GM18502 (cell line): ENCODE data around the gene BCL6B.
"Not testable (repeated sequence)": the region's sequence is repeated elsewhere in the genome, so short reads cannot be mapped to it uniquely, and the experiment has no call there.

ENCODE experiments used
- ATAC-seq: cut with Tn5 transposase; IDR thresholded peaks from one replicate; pipeline ENCODE4 v1.9.1; 2021; ENCODE audit warnings: mild to moderate bottlenecking; ENCODE audit not compliant: unreplicated experiment, poor library complexity

BCL6B gene

GRCh38 chr17:7048968-7049367, 26.1 kb downstream of the BCL6B start:
- no peak for ATAC-seq

DNA sequence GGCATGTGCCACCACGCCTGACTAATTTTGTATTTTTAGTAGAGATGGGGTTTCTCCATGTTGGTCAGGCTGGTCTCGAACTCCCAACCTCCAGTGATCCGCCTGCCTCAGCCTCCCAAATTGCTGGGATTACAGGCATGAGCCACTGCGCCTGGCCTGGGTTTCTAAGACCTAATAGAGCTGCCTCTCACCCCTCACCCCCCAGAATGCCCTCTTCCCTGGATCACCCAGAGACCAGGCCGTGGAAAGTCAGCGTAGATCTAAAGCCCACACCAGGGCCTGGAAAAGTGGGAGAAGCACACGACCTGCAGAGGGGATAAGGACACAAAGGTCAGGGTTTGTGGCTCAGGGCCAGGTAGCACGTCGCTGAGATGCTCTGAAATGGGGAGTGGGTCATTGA, 27.7 kb downstream of the BCL6B start:
- not testable (repeated sequence) for ATAC-seq

GRCh38 chr17:7056386-7056785, 33.5 kb downstream of the BCL6B start:
- no peak for ATAC-seq

GRCh38 chr17:7058831-7059447, 36.1 kb downstream of the BCL6B start:
- no peak for ATAC-seq

DNA sequence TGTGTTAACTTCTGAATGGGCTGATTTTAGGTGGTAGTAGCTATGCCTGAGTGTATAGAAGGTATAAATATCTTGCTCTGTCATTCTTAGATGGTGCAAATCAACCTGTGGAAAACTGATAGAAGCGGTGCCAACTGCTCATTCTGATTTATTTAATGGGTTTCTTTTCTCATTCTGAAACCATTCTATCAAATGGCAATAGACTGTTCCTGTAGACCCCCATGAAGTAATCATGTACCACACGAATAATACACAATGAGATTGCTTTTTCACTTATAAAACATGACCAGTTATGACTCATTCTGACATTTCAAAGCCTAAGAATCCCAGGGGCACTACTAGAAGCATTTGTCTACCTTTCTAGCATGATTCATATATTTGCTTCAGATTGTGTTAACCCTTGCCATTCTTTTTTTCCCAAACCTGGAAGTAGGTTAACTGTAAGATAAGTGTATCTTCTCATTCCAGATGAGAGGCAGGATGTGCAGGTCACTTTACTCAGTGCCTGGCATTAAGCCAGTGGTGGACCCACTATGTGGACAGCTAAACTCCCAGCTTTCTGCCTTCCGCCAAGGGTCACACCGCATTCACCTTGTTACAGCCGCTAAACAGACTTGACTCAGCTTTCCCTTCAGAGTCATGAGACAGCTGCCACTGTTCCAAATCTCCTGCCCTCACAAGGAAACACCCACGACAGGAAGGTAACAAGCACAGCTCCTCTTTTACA, 37.5 kb downstream of the BCL6B start:
- ATAC-seq: no peak

GRCh38 chr17:7063518-7064094, 40.8 kb downstream of the BCL6B start:
- no peak for ATAC-seq

DNA sequence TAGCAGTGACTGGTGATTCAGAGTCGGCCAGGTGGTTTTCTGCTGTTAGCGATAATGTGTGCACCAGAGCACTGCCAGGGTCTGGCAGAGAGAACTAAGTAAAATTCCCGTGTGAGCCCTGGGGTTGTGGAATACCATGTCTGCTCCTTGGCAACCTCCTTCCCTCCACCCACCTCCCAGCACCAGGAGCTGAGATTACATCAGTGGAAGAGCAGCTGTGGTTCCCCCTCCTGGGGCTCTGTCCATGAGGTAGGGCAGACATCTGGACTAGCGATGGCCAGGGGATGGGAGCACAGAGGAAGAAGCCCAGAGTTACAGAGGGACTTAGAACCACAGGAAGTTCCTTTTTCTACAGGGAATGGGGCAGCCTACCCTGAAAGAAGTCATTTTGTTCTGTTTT, 41.4 kb downstream of the BCL6B start:
- ATAC-seq: no peak

DNA sequence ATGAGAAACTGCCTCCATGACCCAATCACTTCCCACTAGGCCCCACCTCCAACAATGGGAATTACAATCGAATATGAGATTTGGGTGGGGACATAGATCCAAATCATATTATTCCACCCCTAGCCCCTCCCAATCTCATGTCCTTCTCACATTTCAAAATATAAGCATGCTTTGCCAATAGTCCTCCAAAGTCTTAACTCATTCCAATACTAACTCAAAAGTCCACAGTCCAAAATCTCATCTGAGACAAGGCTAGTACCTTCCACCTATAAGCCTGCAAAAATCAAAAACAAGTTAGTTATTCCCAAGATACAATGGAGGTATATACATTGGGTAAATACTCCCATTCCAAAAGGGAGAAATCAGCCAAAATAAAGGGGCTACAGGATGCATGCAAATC, 44.3 kb downstream of the BCL6B start:
- no peak for ATAC-seq

DNA sequence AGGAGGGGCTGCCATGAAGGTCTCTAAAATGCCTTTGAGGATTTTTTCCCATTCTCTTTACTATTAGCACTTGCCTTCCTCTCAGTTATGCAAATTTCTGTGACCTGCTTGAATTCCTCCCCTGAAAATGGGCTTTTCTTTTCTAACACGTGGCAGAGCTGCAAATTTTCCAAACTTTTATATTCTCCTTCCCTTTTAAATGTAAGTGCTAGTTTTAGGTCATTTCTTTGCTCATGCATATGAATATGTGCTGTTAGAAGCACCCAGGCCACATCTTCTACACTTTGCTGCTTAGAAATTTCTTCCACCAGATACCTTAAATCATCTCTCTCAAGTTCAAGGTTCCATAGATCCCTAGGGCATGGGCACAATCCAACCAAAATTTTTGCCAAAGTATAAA, 45.4 kb downstream of the BCL6B start:
- ATAC-seq: no peak

DNA sequence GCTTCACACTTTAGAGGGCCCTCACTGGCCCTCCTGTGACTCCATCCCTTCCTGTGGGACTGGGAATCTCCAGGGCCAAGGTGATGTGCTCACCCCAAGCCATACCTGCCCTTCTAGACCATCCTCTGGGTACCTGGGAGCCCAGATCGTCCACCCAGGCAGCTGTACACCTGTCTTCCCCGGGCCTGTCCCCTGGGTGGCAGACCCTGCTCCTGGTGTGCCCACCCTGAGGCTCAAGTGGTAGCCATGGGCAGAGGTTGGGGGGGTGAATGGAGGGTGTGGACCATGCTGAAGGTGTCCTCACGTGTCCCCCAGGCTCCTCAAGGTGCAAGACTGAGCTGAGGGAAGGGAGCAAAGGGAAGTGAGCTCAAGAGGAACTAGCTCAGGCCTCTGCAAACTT, 47.9 kb downstream of the BCL6B start:
- no peak for ATAC-seq

DNA sequence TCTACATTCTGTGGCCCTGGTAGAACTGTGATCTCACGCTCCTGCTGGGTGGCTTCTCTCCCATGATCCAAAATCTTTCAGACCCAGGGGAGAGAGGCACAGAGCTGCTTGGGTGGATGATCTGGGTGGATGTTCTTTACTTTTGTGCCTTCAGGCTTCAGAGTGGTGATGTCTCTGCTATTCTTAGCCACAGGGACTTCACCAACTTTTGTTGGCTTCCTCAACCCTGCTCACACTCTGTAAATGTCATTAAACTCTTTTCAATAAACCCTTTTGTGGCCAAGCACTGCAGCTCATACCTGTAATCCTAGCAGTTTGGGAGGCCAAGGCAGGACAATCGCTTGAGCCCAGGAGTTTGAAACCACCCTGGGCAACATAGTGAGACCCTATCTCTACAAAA, 49.6 kb downstream of the BCL6B start:
- no peak for ATAC-seq

DNA sequence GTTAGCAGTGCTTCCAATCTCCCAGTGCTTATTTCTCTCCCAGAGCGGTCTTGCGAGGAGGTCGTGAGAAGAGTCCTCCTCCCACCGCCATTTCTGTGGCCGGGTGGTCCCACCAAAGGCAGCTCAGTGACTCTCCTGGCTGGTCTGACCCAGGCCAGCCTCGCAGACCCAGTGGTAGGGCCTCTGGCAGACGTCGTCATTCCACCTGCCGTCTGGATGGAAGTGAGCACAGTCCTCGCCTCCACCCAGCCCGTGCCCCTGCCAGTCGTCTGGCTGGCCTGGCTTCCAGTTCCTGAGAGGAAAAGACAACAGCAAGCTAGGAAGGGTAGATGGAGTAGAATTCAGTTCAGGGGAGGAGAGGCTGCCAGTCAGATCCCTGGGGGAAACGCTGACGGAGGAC, 52.1 kb downstream of the BCL6B start:
- ATAC-seq: no peak

DNA sequence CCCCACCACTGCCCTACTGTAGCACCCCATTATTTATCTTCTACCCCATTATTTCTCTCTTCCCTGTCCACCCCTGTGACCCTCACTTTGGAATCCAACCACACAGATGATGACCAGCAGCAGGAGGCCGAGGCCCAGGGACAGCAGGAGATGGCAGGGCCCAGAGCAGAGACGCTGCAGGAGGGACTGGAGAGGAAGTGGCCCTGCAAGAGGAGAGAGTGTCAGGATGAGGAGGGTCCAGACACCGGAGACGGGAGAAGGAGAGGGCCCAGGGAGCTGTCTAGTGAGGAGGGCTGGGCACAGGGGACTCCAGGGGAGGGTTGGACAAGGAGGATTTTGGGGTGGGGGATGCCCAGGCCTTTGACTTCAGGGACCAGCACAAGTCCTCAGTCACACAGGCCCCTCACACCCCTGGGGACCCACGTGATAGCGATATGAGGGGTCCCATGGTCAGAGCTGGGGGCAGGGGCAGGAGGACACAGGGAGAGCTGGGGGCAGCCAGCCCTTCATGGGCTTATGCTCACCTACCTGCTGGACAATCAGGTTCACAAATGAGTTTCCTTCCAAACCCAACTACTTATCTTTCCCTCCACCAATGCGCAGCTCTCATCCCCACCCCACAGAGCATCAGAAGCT, 55.2 kb downstream of the BCL6B start:
- no peak for ATAC-seq

GRCh38 chr17:7078711-7079110, 55.9 kb downstream of the BCL6B start:
- ATAC-seq: no peak
